Measurements from ENCODE around the gene HEXB. TPM values are rescaled to one million over a fixed set of nuclear protein-coding genes. Genes with fewer than 3 reads are reported as not detected.
A peak's percentile ranks its signal among the peaks of the same experiment; 100 is the strongest.

HEXB gene
- total RNA-seq, 2 donors from 2014 or later: 52.2 to 65.8 TPM

DNA sequence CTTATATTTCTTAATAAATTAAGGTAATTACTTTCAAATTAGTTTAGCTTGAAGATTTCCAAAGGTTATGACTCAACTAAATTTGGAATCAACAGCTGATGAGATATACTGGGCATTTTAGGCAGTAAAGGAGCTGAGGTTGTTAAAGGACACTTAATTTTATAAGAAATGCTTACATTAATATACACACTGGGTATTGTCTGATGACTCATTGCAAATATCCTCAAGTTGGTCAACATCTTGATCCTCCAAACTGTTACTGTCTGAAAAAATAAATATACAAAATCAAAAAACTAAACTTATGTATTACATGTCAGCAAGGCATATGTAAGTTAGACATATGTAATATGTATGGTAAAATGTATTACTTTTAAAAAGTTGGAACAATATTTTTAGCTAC lies 78.5 kb downstream of the HEXB start:
- peaks cover 0 to 31% of the 10 kb centered on the region in 2 donors for H3K4me1 ChIP-seq

DNA sequence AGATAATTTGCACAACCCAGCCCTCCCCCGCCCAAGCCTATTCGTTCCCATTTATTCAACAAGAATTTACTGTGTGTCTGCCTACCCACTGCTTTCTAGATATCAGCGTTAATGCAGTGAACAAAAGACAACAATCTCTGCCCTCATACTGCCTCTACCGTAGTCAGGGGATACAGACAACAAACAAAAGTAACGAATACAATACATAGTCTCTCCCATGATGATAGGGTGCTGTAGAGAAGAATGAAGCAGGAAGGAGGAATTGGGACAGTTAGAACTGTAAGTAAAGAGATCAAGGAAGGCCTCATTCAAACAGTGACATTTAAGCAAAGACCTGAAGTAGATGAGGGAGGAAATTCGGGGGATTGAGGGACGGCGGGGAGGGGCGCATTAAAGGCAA lies 80.2 kb downstream of the HEXB start:
- H3K4me1 ChIP-seq: peaks cover 0 to 33% of the 10 kb centered on the region in 2 donors
- no peaks in the 10 kb centered on the region for H3K9me3 ChIP-seq
- H3K27me3 ChIP-seq: no peaks in the 10 kb centered on the region
- peaks cover 10% of the 10 kb centered on the region for H3K36me3 ChIP-seq
- no peak for DNase-seq (ENCODE audit: low spot score)
- TF ChIP-seq, protein P1, sequence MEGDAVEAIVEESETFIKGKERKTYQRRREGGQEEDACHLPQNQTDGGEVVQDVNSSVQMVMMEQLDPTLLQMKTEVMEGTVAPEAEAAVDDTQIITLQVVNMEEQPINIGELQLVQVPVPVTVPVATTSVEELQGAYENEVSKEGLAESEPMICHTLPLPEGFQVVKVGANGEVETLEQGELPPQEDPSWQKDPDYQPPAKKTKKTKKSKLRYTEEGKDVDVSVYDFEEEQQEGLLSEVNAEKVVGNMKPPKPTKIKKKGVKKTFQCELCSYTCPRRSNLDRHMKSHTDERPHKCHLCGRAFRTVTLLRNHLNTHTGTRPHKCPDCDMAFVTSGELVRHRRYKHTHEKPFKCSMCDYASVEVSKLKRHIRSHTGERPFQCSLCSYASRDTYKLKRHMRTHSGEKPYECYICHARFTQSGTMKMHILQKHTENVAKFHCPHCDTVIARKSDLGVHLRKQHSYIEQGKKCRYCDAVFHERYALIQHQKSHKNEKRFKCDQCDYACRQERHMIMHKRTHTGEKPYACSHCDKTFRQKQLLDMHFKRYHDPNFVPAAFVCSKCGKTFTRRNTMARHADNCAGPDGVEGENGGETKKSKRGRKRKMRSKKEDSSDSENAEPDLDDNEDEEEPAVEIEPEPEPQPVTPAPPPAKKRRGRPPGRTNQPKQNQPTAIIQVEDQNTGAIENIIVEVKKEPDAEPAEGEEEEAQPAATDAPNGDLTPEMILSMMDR (IDR thresholded peaks at IDR 0.05): no peak
- no peak overlapping the region for H3K27ac ChIP-seq
- no peak overlapping the region for H3K4me3 ChIP-seq

More for the DNA sequence above, 78.5 kb downstream of the HEXB start:
- Histone ChIP-seq H3K4me3 (no peak overlapping the region), H3K27ac (no peak overlapping the region), H3K36me3 (peaks cover 14% of the 10 kb centered on the region), H3K27me3 (no peaks in the 10 kb centered on the region), H3K9me3 (no peaks in the 10 kb centered on the region)
- no peak for DNase-seq (ENCODE audit: low spot score)
- TF ChIP-seq, protein P1 (IDR thresholded peaks at IDR 0.05): no peak

DNA sequence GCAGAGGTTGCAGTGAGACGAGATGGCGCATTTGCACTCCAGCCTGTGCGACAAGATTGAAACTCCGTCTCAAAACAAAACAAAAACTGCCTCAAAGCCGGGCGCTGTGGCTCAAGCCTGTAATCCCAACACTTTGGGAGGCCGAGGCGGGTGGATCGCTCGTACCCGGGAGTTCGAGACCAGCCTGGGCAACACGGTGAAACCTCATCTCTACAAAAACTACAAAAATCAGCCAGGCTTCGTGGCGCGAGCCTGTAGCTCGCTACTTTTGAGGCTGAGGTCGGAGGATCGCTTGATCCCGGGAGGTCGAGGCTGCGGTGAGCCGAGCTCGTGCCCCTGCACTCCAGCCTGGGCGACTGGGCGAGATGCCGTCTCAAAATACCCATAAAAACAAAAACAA lies 80.9 kb downstream of the HEXB start:
- DNase-seq (ENCODE audit: low spot score): no peak
- H3K36me3 ChIP-seq: peaks cover 10% of the 10 kb centered on the region

DNA sequence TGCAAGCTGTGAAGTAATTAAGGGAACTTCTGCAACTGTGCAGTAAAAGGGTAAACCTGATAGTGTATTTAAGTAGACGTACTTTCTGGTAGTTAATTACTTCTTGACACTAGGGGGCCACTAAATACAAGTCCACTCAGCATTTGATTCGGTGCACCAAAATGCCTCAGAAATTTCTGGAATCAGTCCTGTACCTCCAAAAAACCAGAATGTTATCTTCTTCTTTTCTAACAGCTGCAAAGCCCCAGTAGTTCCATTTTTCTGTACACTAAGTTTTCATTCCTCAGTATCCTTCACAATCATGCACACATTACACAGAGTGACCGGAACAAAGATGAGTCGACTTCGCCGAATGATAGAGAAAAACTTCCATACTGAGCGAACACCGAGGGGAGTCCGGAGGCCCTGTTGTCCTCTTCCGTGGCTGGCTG lies 81.4 kb downstream of the HEXB start:
- DNase-seq (ENCODE audit: low spot score): no peak
- Histone ChIP-seq H3K27ac (peak overlapping the region; percentile 79 to 83), H3K4me3 (peak overlapping the region; percentile 94 to 98), H3K9me3 (no peaks in the 10 kb centered on the region), H3K27me3 (no peaks in the 10 kb centered on the region), H3K36me3 (peaks cover 12% of the 10 kb centered on the region), H3K4me1 (peaks cover 0 to 33% of the 10 kb centered on the region in 2 donors)
- TF ChIP-seq, protein P1 (IDR thresholded peaks at IDR 0.05): peak in 1 of 2 donors; percentile 42

More for the DNA sequence above, 80.9 kb downstream of the HEXB start:
- Histone ChIP-seq H3K4me1 (peaks cover 0 to 33% of the 10 kb centered on the region in 2 donors), H3K4me3 (peak overlapping the region; percentile 94 to 98), H3K9me3 (no peaks in the 10 kb centered on the region), H3K27ac (no peak overlapping the region), H3K27me3 (no peaks in the 10 kb centered on the region)
- TF ChIP-seq, protein P1 (IDR thresholded peaks at IDR 0.05): no peak

DNA sequence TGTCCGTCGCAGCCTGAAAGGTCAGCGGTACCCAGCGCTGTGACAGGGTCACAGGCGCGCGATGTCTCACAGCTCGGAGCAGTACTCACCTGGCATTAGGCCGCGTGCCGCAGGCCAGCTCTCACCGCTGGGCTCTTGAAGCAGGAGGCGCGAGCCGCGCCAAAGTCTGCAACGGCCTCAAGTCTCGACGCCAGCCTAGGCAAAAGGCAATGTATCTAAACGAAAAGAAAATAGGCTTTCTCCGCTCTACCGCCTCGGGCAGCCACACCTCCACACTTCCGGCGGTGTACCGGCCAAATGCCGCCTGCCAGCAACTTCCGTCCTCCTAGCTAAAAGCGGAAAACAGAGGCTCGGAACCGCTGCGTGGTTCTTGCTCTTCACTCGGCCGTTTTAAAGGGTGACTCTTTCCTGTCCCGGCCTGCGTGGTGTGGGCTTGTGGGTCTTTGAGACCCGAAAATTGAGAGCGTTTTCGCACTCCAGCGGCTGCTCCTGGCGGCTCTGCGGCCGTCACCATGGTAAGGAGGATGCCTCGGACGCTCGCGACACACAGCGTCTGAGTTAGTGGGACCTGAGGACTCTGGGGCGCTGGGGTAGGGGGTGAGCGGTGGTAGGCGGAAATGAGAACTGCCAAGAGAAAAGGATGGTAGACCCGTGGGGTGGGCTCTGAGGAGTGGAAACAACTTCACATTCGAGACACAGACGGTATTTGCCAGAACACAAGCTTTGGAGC lies 82.0 kb downstream of the HEXB start, which contains the start of the genes GFM2 and NSA2:
Gene GFM2, minus strand, starts transcription at position 269 of the 730 bp plus-strand sequence. CDS start 3,375 bp downstream, outside the sequence.
Gene NSA2, plus strand, starts transcription at position 401 of the 730 bp plus-strand sequence. Its CDS starts 112 bp downstream, at position 513.
- DNase-seq (ENCODE audit: low spot score): peak; percentile 92
- H3K27ac ChIP-seq: peak within 1 kb of the TSS; percentile 79 to 83
- H3K36me3 ChIP-seq: peaks cover 18% of the 10 kb centered on the region
- TF ChIP-seq, protein P1 (IDR thresholded peaks at IDR 0.05): no peak
- no peaks in the 10 kb centered on the region for H3K9me3 ChIP-seq
- peaks cover 0 to 33% of the 10 kb centered on the region in 2 donors for H3K4me1 ChIP-seq
- peak within 1 kb of the TSS; percentile 94 to 98 for H3K4me3 ChIP-seq
- H3K27me3 ChIP-seq: no peaks in the 10 kb centered on the region
